Colon (tissue), 2 donors: ENCODE data around the gene PAGE2B.
"Not testable (repeated sequence)": the region's sequence is repeated elsewhere in the genome, so short reads cannot be mapped to it uniquely, and the experiment has no call there.

ENCODE experiments used
- FAIRE-seq: peaks from 2 replicates; lab custom pipeline; 2012; peaks lifted over from hg19 to GRCh38; lab: Jason Lieb, UNC
- donor health status: control.
- donor health status: control.

Gene PAGE2B

DNA sequence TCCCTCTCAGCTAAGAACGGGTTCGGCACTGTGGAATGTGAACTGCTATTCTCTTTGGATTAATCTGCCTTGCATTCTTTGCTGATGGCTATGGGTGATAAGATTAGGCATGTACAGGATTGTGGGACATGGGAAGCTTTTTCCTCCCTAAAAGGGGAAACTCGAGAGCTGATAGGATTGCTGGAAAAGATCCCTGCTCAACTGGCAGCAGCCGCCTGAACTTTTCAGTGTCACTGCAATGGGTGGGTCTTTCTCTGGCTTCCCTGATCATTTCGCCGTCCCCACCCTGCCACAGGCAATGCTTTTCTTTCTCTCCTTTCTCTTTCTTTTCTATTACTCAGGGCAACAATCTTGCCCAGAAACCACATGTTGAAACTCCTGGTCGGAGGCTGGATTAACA is 34.5 kb downstream of the PAGE2B start:
- no peak for FAIRE-seq

DNA sequence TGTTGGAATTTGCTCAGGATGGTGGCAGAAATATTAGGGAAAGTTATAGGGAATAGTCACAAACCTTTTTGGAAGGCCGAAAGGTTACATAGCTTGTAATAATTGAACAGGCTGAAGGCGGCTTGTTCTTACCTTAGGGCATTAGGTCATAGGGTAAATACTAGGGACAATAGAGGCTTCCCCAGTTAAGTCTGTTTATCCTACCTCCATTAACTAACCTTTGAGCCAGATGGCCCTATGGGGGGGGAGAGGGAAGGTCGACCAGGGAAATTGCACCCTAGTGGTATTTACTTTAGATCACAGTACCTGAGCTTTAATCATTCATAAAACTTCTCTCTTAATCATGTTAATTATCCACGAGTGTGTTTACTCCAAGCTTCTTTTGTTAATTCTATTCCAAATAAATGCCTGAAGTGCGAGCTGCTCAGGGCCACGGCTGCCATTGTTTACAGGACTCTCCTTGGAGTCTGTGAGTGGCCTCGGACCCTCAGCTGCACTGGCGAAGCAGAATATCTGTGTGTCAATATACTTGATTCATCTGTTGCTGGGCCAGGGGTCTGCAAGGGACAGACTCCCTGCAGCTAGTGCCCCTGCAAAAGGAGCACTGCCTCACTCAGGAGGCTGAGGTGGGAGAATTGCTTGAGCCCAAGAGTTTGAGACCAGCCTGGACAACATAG is 36.9 kb downstream of the PAGE2B start:
- FAIRE-seq, result no peak

DNA sequence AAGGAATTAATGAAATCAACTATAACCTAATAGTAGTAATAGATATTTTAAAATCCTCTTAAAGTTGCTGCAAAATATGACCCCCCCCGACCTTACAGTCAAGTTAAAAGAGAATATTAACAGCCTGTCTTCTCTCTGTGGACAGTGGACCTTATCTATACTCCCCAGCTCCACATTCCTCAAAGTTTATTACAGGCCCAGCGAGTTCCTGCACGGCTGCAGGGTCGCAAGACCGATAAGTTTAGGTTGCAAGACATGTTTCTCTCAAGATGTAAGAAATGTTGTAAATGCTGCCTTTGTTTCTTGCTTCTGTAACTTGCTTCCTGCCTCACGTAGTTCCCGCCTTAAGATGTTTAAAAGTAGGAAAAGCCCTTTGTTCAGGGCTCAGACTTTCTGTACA is 41.8 kb downstream of the PAGE2B start:
- not testable (repeated sequence) for FAIRE-seq

DNA sequence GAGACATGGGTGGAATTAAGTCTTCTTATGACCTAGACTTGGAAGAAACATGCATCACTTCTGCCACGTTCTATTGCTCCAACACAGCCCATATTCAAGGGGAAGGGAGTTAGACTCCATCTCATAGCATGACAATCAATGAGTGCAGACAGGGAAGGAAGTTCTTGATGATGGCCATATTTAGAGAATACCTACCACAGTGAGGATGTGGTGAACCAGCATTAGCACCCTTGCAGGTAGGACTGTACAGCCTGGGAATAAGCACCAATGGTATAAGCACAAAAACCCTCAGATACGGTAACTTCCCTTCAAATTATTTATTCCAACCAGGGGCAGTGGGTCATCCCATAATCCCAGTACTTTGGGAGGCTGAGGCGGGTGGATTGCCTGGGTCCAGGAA is 43.7 kb downstream of the PAGE2B start:
- no peak for FAIRE-seq

DNA sequence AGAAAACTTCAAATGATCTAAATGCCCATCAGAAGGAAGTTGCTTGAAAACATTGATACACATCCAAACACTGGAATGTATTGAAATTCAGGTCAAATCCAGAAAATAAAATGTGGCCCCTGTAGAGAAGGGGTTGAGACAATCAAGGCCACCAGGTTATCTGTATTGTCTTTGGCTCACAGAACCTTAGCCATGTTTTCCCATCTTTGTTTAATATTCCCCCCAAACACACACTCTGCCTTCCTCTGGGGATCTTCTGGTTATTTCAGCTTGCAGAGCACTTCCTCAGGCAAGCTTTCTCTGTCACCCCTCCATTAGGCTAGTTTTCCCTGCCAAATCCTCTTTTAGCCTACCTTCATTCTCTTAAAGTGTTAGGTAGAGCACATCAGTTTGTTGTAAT is 44.4 kb downstream of the PAGE2B start:
- FAIRE-seq, result no peak

DNA sequence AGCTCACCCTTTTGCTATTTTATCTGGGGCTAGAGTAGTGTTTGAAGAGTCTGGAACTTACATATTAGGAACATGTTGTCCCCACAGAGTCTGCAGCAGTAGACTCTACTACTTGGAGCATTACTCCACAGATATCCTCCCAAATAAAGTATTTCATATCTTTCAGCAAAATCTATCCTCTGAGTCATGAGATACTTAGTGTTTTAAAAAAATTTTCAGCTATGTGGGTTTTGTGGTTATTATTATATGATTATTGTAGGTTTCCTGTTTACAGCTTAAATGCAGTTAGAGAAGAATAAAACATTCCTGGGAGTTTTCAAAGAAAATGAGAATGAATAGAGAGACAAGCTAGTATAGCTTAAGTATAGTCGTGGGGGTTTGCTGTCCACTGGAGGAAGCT is 44.9 kb downstream of the PAGE2B start:
- FAIRE-seq, result no peak

DNA sequence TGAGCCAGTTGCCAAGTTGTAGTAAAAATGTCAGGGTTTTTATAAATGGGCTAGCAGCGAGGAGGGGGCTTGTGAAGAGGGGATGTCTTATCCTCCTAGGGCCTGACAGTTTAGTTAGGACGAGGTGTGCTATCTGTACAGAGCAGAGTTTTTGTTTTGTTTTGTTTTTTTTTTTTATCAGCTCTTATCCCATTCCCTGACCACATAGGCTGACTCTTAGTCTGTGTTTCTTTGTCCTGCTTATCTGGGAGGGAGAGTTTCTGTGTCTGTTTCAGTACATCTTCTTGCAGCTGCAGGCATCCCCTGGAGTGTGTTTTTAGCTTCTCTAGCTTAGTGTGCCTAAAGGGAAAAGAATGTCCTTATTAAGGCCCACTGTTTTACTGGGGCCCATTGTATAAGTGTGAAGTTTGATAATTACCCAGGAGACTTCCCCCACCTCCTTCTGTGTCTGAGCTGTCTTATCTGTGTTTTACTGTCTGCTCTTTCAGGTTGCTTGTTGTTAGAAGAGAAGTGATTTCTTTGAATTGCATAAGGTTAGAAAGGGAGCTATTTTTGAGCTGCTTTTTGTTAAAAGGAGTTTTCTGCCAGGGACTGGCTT is 46.0 kb downstream of the PAGE2B start:
- FAIRE-seq, result no peak

DNA sequence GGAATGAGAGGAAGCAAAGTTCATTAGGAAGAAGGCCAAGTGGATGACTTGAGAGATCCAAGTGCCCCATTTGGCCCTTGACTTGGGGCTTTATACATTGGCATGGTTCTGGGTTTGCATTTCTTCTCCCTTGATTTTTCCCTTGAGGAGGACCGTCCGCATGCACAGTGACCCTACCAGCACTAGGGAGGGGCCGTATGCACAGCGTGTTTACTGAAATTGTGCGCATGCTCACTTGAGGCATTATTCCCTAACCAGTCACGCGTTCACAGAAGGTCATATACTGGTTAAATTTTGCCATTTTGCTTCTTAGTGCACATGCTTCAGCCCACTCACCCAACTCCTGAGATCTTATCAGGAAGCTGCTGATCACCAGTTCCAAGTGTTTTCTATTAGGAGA is 49.1 kb downstream of the PAGE2B start:
- FAIRE-seq, result no peak

DNA sequence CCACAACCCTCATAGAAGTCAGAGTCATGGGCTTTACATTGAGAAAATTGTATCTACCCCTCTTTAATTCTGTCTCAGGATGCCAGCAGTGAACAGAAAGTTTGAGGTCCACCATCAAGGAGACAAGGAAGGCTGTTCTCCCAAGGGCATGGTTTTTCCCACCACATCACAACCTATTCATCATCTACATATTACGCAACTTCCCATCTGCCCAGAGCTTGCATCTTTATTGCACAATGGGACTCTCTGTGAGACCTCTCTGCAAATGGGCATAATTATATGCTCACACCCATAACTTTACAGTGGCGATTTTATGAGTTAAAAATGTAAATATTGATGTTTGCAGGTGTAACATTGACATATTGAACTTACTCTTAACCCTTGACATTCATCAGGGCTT is 52.9 kb downstream of the PAGE2B start:
- FAIRE-seq, result no peak
